Suppressor macrophage treated with lipopolysaccharide for 1 hour (primary cell): ENCODE data around the gene SPP1.
A peak's percentile ranks its signal among the peaks of the same experiment; 100 is the strongest.

Experiments
- DNase-seq, 3 donors: peaks; one replicate each; pipeline ENCODE4 v3.0.0-alpha.2; 2020 to 2022

The SPP1 gene

DNA sequence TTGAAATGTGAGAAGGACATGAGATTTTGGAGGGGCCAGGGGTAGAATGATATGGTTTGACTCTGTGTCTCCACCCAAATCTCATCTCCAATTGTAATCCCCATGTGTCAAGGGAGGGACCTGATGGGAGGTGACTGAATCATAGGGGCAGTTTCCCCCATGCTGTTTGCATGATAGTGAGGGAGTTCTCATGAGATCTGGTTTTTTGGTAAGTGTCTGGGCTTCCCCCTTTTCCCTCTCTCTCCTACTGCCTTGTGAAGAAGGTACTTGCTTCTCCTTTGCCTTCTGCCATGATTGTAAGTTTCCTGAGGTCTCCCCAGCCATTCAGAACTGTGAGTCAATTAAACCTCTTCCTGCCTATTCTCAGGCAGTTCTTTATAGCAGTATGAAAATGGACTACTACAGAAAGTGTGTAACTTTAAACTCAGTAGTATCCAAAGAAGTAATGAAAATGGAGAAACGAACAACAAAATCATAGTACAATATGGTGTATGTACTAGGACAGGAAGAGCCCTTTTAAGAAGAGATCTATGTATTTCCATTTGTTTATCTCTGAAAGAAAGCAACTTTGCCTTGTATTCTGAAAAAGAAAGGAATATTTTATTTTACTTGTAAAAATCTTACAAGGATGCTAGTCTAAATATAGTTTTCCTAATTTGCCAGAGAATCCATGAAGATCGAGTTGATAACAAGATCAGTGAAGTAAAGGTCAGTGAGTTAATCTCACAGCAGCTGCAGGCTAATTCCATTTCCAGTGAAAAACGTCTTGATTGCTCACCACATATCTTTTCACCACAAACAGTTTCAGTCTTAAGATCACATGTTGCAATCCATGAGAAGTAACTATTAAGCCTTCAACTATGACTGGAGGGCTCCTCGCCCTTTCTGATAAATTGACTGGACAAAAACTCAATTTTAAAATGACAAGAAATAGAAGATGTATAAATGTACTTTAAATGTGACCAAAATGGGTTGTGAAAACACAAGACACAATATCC is 52.4 kb downstream of the SPP1 start:
- DNase-seq = peak; percentile 44 to 77 (median 70)

DNA sequence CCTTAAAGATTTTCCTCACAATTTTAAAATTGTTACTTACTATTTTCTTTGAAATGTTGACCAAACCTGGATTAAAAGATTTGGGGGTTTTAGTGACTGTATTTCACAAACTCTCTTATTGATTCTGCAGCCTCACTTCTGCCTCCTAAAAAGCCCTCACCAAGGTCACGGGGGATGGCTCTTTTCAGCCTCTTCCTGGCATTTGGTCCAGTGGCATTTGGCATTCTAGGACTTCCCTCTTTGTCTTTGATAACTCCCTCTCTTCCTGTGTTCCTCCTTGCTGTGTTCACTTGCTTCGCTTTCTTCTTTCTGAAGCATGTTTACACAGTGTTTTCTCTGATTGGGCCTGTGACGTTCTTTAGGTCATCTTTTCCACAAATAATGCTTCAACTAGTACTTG is 53.4 kb downstream of the SPP1 start:
- DNase-seq = peak in 2 of 3 donors; percentile 40

DNA sequence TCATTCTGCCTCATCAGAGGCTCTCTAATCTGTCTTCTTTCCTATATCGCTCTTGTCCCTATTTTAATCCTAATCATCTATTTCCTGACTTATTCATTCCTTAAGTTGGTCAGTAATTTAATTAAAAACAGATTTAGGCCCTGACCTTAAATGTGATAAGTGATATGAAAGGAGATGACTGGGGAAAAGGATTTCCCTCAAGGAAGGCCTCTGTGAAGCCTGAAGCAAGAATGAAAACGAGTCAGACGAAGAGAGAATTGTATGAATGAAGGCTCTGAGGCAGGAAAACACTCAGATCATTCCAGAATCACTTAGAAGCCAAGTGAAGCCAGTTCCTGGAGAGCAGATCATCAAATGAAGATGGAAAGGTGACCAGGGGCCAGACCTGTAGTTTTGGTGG is 54.0 kb downstream of the SPP1 start:
- DNase-seq = no peak

DNA sequence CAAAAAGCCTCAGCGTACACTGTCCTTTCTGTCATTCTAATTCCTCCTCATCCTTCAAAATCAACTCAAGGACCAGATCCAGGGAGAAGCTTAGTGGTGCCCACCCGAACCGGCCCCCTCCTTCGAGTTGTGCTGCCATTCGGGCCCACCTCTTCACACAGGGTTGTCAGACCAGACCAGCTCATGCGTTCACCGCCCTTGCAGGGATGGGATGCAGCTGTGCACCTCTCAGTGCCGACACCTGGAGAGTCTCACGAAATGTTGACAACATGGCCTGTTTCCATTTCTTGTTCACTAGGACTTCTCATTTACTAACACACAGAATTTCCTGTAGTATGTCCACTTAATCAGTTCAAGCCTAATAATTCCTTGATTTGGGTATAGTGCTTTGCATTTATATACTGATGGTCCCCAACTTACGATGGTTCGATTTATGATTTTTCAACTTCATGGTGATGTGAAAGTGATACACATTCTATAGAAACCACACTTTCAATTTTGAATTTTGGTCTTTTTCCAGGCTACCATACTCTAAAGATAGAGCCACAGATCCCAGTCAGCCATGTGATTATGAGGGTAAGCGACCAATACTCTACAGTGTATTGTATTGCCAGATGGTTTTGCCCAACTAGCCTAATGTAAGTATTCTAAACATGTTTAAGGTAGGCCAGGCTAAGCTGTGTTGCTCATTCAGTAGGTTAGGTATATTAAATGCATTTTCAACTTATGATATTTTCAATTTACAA is 55.2 kb downstream of the SPP1 start:
- no peak for DNase-seq
